GDM1 (cell line): ENCODE data around the gene TXLNG.
"Not testable (repeated sequence)": the region's sequence is repeated elsewhere in the genome, so short reads cannot be mapped to it uniquely, and the experiment has no call there.

Experiments
- DNase-seq: peaks from one replicate; lab custom pipeline; 2025; lab: John Stamatoyannopoulos, UW

TXLNG gene

GRCh38 chrX:16786139-16786790 lies at the start of gene TXLNG:
TSS of gene TXLNG (plus strand) at chrX:16786466. CDS start at chrX:16786488, 22 bp downstream.
- peak; percentile 99 for DNase-seq

- DNase-seq = no peak
Measured at GRCh38 chrX:16737024-16737423, 49.2 kb upstream of the TXLNG start.

DNA sequence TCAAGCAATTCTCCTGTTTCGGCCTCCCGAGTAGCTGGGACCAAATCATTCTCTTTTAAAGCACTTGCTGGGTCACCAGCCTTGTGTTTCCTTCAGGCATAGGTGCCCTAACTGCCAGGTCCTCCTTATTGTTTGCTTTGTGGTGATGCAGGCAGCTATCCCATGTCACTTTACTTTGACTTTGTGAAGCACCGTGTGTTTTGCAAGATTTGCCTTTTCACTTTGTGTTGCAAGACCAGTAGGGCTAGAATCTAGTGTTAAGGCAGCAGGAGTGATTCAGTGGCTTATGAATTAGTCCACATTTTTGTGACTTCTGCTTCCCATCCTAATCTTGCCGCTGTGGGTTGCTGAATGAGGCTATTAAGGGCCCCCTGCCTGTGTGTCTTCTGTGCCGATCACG lies 46.7 kb upstream of the TXLNG start:
- no peak for DNase-seq

DNA sequence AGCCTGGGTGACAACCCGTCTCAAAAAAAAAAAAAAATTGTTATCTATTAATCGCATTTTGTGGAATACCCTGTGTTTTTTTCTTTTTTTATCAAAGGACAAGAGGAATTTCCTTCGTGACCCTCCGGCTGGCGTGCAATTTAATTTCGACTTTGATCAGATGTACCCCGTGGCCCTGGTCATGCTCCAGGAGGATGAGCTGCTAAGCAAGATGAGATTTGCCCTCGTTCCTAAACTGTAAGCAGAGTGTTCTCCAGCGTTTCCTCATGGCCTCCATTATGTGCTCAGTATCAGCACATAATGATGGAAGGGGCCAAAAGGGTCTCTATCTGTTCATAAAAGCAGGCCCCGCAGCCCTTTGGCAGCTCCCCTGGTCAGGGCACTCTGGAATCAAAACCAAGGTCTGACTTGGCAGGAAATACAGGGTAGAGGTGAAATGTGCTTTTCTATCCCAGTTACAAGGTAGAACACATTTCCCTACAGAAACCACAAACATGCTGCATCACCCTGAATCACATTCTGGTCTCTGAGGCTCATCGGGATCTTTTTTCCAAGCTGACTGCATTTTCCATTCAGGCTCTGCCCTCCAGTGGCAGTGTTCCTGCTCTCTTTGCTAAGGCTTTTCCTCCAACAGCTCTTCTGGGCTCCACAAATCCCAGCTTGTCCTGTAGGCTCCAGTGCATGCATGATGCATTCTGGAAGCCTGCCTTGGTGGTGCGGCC lies 42.5 kb upstream of the TXLNG start:
- DNase-seq = no peak

- DNase-seq = no peak
Measured at GRCh38 chrX:16745102-16745501, 41.2 kb upstream of the TXLNG start.

DNA sequence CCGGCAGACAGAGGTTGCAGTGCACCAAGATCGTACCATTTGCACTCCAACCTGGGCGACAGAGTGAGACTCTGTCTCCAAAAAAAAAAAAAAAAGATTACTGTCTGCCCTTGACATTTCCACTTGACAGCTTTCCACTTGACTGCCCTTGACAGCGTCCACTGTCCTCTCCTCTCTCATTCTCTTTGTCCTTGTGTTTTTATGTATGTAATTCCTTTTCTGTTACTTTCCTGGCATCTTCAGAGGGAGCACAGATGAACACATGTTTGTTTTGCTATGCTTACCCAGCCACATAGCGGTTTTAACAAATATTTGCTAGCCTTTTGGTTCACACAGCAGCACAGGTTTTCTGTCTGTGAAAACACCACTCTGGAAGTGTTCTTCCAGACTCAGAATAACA lies 40.6 kb upstream of the TXLNG start:
- DNase-seq = no peak

- DNase-seq = no peak
Measured at GRCh38 chrX:16748425-16748824, 37.8 kb upstream of the TXLNG start.

DNA sequence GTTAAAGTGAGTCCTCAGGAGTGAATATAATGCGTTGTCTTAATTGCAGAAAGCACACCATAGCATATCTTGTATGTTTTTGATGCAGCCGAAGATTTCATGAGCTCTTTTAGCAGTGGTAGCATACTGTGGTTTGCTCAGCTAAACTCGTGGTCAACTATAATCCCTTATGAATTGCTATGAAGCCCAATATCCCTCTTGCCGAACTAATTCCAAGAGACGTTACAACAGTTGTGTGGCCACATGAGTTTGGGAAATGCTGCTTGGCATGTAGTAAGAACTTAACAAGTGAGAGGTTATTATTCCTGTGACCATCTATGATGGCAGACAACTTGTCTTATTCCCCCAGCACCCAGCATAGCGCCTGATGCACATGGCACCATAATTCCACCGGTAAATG lies 36.1 kb upstream of the TXLNG start:
- no peak for DNase-seq

DNA sequence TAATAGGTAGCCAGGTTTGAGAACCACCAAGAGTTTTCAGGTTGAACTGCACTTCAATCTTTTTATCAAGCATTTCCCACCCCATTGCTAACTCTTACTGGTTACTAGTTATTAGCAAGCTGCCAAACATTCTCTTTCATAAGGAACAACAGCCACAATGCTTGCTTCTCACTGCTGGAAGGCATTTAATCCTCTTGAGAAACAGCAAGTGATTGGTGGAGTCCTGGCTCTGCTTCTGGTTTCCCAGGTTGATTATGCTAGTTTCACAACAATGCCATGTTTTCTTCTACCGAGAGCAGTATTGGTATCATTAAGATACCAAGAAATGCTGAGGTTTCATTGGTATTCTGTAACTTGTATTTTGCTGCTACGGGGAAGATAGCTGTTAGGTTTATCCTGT lies 32.2 kb upstream of the TXLNG start:
- no peak for DNase-seq

- DNase-seq = no peak
Measured at GRCh38 chrX:16756724-16757123, 29.5 kb upstream of the TXLNG start.

DNA sequence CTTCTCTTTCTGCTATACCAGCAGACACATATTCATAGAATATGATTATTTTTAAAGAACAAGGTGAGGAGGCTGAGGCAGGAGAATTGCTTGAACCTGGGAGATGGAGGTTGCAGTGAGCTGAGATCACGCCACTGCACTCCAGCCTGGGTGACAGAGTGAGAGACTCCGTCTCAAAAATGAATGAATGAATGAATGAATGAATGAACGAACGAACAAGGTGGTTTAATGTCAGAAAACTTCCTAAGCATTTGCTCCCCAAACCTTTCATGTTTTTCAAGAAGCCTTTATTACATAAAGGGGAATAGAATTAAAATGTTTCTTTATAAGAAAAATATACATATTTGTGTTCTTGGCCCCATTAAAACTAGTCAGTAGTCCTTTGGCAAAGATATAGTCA lies 24.8 kb upstream of the TXLNG start:
- DNase-seq = not testable (repeated sequence)

DNA sequence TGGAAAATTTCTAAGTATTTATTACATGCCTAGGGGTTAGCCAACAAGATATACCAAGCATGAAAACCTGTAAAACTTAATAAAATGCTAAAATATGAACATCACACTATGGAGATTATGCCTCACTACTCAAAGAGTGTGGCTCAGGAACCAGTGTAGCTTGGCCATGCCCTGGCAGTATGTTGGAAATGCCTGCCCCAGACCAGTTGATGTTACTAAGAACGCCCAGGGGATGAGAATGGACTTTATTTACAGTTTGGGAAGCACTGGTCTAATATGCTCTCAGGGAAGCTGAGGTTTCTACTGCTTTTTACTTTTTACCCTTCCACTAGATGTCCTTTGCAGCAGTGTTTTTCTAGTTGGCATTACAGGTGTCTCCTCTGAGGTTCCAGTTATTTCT lies 23.7 kb upstream of the TXLNG start:
- DNase-seq = no peak

DNA sequence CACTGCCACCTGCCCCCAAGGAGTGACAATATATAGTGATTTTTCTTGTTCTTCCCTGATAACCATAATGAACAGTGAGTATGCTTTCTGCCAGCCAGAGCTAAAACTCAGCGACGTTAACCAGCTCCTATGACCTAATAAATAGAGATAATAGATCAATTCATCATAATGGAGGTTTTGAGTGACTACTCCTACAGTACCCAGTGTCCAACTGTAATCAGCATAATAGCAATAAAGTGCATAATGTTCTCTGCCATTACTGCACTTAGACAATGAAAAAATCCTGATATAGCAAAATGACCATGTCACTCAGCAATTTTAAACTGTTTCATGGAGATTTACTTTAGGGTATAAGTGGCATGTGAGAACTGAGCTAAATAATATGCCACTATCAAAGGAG lies 20.7 kb upstream of the TXLNG start:
- DNase-seq = no peak

DNA sequence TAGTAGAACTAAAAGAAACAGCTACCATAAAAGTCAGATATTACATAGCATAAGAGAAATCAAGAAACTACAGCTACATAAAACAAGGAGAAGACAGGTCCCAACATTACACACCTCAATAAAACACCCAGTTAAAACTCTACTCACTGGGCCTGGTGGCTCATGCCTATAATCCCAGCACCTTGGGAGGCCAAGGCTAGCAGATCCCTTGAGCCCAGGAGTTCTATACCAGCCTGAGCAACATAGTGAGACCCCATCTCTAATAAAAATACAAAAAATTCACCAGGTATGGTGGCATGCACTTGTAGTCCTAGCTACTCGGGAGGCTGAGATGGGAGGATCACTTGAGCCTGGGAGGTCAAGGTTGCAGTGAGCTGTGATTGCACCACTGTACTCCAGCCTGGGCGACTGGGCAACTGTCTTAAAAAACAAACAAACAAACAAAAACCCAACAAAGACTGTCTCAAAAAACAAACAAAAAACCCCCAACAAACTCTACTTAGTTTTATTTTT lies 15.2 kb upstream of the TXLNG start:
- DNase-seq = no peak

DNA sequence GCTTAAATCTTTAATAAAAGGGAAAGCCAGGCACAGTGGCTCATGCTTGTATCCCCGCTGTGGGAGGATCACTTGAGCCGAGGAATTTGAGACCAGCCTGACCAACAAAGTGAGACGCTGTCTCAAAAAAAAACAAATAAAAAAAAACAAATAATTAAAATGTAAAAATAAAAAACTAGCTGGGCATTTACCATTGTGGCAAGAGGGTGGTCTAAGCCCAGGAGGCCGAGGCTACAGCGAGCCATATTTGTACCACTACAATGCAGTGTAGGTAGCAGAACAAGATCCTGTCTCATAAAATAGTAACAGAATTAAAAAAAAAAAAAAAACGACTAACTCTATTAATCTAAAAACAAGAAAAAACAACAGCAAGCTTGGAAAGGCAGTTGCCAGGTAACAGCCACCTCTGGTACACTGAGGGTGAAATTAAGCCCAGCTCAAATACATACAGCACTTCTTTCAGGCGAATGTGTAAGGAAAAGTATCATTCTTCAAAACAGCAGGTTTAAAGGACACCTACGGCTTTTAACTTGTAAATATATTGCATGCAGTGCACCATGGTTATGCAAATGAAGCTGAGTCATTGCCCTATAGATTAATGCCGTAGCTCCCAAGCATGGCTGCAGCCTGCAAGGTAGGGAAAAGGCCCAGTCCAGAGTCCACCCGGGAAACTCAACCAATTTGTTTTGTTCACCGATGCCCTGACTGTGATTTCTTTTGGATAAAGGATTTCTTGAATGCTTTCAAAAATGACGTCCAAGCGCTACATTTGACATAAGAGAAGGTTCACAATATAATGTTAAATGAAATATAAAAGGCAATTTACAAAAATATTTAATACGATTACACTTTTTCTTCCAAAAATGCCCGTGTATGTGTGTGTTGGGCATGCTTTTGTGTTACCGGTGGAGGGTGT lies 14.5 kb upstream of the TXLNG start:
- no peak for DNase-seq

DNA sequence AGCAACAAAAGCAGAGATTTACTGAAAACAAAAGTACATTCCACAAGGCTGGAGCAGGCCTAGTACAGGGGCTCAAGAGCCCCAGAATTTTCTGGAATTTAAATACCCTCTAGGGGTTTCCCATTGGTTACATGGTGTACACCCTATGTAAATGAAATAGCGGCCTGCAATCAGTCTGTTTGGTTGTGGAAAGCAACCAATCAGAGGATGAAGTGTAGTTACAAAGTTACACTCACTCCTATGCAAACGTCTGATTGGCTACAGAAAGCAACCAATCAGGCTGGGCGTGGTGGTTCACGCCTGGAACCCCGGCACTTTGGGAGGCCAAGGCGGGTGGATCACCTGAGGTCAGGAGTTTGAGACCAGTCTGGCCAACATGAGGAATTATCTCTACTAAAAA lies 13.8 kb upstream of the TXLNG start:
- DNase-seq = no peak

- no peak for DNase-seq
Measured at GRCh38 chrX:16774746-16775145, 11.5 kb upstream of the TXLNG start.

- no peak for DNase-seq
Measured at GRCh38 chrX:16778545-16778944, 7.7 kb upstream of the TXLNG start.

DNA sequence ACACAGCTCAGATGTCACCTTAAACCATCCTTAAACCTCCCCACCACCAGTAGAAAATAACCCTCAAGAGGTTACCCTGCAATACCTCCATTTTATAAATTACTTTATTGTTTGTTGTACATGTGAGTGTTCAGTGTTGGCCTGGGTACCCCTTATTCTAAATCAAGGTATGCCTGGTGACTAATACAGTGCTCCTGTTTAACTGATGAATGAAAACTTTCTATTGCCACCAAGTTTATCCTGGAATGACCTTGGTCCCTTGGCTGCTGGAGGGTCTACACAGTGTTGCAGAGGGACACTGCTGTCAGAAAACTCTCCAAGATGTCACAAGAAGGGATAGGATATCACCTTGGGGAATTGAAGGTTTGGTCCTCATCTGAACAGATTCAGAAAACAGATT lies 7.3 kb upstream of the TXLNG start:
- DNase-seq = no peak

- not testable (repeated sequence) for DNase-seq
Measured at GRCh38 chrX:16779815-16780214, 6.5 kb upstream of the TXLNG start.

GRCh38 chrX:16783452-16783851 lies 2.8 kb upstream of the TXLNG start:
- DNase-seq = no peak

GRCh38 chrX:16784440-16784839 lies 1.8 kb upstream of the TXLNG start:
- not testable (repeated sequence) for DNase-seq
